ENCODE data around the gene BRSK2. TPM values are rescaled to one million over a fixed set of nuclear protein-coding genes. Genes with fewer than 3 reads are reported as not detected.
A peak's percentile ranks its signal among the peaks of the same experiment; 100 is the strongest.

The BRSK2 gene
- total RNA-seq, 1 experiment from 2014 or later, result 1.2 TPM

- Histone ChIP-seq H3F3A (ENCODE audit: low read length, unreplicated experiment) (no peaks in the 10 kb centered on the region), H3K4me1 (ENCODE audit: insufficient read depth, low read length) (peaks cover 10% of the 10 kb centered on the region; the same call in 1 of the 2 replicates), H3K9ac (ENCODE audit: low read length) (no peak overlapping the region), H3K4me3 (ENCODE audit: low read length) (no peak overlapping the region), H3K79me2 (ENCODE audit: low read length) (no peaks in the 10 kb centered on the region), H3K9me2 (replicated peaks; ENCODE audit: low read length) (no peaks in the 10 kb centered on the region), H3K36me3 (ENCODE audit: low read depth, low read length) (no peaks in the 10 kb centered on the region), H4K20me1 (ENCODE audit: low read length) (no peaks in the 10 kb centered on the region), H3K9me3 (ENCODE audit: low read length) (no peaks in the 10 kb centered on the region), H3K4me2 (ENCODE audit: low read length) (no peak overlapping the region), H3K27me3 (ENCODE audit: low read length) (no peaks in the 10 kb centered on the region), H3K27ac (ENCODE audit: low read length) (no peak overlapping the region), H2AFZ (ENCODE audit: low read length) (no peak overlapping the region)
- intact Hi-C loops (cut with micrococcal nuclease), result no loop called here
- BruUV-seq (replicated peaks), result no TSS peak
- TF ChIP-seq CTCF (conservative IDR thresholded peaks at IDR 0.05; ENCODE audit: low read depth, low read length) (no peak), EZH2 (IDR thresholded peaks at IDR 0.05; ENCODE audit: low read length, unreplicated experiment) (no peak), EZH2phosphoT487 (IDR thresholded peaks at IDR 0.05; ENCODE audit: borderline replicate concordance, low read length) (no peak)
- DNase-seq (peak; percentile 13), ATAC-seq (peak; percentile 2; the same call in 1 of the 2 replicates)
- CTCF ChIA-PET, result interaction anchor here (0.6 kb wide), 1 partner anchor 139 kb away, joined by 3 read pairs; no protein-coding TSS in a partner anchor
- POLR2A ChIA-PET (ENCODE audit: unreplicated experiment), result no interaction called here
Measured at GRCh38 chr11:1447845-1448825, 58.4 kb downstream of the BRSK2 start.

- BruUV-seq (replicated peaks), result no TSS peak
- no peaks in the 10 kb centered on the region for H3K36me3 ChIP-seq (ENCODE audit: low read depth, low read length)
- no peak for DNase-seq
Measured at GRCh38 chr11:1448882-1449281, 59.1 kb downstream of the BRSK2 start.

More at GRCh38 chr11:1448882-1449281, 59.1 kb downstream of the BRSK2 start:
- Histone ChIP-seq H3F3A (ENCODE audit: low read length, unreplicated experiment) (no peaks in the 10 kb centered on the region), H3K4me2 (ENCODE audit: low read length) (no peak overlapping the region), H3K9me3 (ENCODE audit: low read length) (no peaks in the 10 kb centered on the region), H3K4me3 (ENCODE audit: low read length) (no peak overlapping the region), H3K27ac (ENCODE audit: low read length) (no peak overlapping the region), H3K79me2 (ENCODE audit: low read length) (no peaks in the 10 kb centered on the region), H4K20me1 (ENCODE audit: low read length) (no peaks in the 10 kb centered on the region), H3K4me1 (ENCODE audit: insufficient read depth, low read length) (peaks cover 10% of the 10 kb centered on the region; the same call in 1 of the 2 replicates), H3K27me3 (ENCODE audit: low read length) (no peaks in the 10 kb centered on the region), H3K9me2 (replicated peaks; ENCODE audit: low read length) (no peaks in the 10 kb centered on the region), H3K9ac (ENCODE audit: low read length) (no peak overlapping the region), H2AFZ (ENCODE audit: low read length) (no peak overlapping the region)
- ATAC-seq, result no peak
- intact Hi-C loops (cut with micrococcal nuclease), result no loop called here
- ChIA-PET POLR2A (ENCODE audit: unreplicated experiment) (no interaction called here), CTCF (interaction anchor here (0.6 kb wide), 1 partner anchor 140 kb away, joined by 3 read pairs; no protein-coding TSS in a partner anchor)
- no peak for TF ChIP-seq EZH2 (IDR thresholded peaks at IDR 0.05; ENCODE audit: low read length, unreplicated experiment)
- TF ChIP-seq EZH2phosphoT487 (IDR thresholded peaks at IDR 0.05; ENCODE audit: borderline replicate concordance, low read length), result no peak
- TF ChIP-seq CTCF (conservative IDR thresholded peaks at IDR 0.05; ENCODE audit: low read depth, low read length), result no peak
